Measurements from ENCODE around the gene BCAS3. TPM values are rescaled to one million over a fixed set of nuclear protein-coding genes. Genes with fewer than 3 reads are reported as not detected.

The BCAS3 gene
- total RNA-seq, 1 donor from 2014 or later: 38.1 TPM

DNA sequence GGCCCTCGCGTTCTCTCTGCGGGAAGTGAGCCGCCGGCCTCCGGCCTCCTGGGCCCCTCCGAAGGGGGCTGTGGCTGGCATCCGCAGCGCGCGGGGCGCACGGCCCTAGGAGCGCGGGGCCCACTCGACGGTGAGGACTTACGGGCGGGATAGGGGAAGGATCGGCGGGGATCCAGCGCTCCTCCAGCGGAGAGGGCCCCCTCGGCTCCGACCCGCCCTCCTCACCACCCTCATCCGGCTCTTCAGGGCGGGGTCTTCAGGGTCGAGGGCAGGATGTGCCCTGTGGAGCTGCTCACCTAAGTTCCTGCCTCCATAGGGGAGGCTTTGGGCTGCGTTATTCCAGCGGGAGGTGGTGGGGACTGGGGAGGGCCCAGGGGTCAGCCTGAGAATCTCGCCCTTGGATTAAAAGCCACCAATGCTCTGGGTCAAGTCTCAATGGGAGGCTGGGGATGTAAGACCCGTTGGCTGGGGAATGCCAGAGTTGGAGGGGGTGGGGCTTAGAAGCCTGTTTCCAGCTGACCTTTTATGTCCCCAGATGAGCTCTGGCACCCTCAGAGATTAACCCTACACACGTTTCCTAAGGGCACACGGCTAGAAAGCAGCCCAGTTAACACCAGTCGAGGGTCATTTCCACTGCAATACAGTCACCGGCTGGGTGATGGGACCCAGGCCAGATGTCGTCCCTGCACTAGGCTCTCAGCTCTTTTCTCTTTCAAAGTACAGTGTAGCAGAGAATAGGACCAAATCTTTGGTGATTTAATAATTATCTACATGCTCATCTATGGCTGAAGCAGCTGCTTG is 735.4 kb downstream of the BCAS3 start:
- H3K4me3 Mint-ChIP-seq (ENCODE audit: unreplicated experiment): peak overlapping the region; percentile 82
- no peaks in the 10 kb centered on the region for H3K9me3 Mint-ChIP-seq (ENCODE audit: unreplicated experiment)
- no peak for TF ChIP-seq CTCF (IDR thresholded peaks at IDR 0.05; ENCODE audit: unreplicated experiment)
- peaks cover 13% of the 10 kb centered on the region for H3K4me1 Mint-ChIP-seq (ENCODE audit: unreplicated experiment)
- DNase-seq (ENCODE audit: low spot score): no peak
- peak overlapping the region; percentile 48 for H3K27ac Mint-ChIP-seq (ENCODE audit: unreplicated experiment)
- peaks cover 16% of the 10 kb centered on the region for H3K27me3 Mint-ChIP-seq (ENCODE audit: unreplicated experiment)
- no peaks in the 10 kb centered on the region for H3K36me3 Mint-ChIP-seq (ENCODE audit: low read depth, unreplicated experiment)

DNA sequence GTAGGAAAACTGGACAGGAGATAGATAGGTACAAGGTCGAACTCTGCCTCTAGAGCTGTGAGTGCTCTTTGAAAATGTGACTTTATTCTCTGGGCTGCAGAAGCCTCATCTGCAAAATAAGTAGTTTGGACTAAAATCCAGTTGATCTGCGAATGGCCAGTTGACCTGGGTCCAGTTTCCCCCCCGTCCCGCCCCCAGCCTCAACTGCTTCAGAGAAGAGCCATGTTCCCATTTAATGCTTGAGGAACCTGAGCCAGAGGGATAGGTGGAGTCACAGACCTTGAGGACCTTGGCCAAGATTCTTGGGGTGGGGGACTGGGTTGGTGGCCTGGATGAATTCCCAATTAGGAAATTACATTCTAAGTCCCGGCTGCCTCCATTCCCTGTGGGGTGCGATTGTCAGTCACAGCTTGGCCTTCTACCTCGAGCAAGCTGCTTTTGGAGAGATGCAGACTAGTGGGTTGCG is 736.0 kb downstream of the BCAS3 start:
- peaks cover 14% of the 10 kb centered on the region for H3K27me3 Mint-ChIP-seq (ENCODE audit: unreplicated experiment)
- H3K9me3 Mint-ChIP-seq (ENCODE audit: unreplicated experiment): no peaks in the 10 kb centered on the region
- no peaks in the 10 kb centered on the region for H3K36me3 Mint-ChIP-seq (ENCODE audit: low read depth, unreplicated experiment)
- no peak for DNase-seq (ENCODE audit: low spot score)
- peak overlapping the region; percentile 82 for H3K4me3 Mint-ChIP-seq (ENCODE audit: unreplicated experiment)
- peaks cover 13% of the 10 kb centered on the region for H3K4me1 Mint-ChIP-seq (ENCODE audit: unreplicated experiment)
- TF ChIP-seq CTCF (IDR thresholded peaks at IDR 0.05; ENCODE audit: unreplicated experiment): no peak
- peak overlapping the region; percentile 48 for H3K27ac Mint-ChIP-seq (ENCODE audit: unreplicated experiment)

GRCh38 chr17:61414141-61414935 is 736.7 kb downstream of the BCAS3 start:
- no peak overlapping the region for H3K4me3 Mint-ChIP-seq (ENCODE audit: unreplicated experiment)
- H3K27ac Mint-ChIP-seq (ENCODE audit: unreplicated experiment): no peak overlapping the region
- no peak for DNase-seq (ENCODE audit: low spot score)
- peaks cover 14% of the 10 kb centered on the region for H3K27me3 Mint-ChIP-seq (ENCODE audit: unreplicated experiment)
- H3K9me3 Mint-ChIP-seq (ENCODE audit: unreplicated experiment): no peaks in the 10 kb centered on the region
- TF ChIP-seq CTCF (IDR thresholded peaks at IDR 0.05; ENCODE audit: unreplicated experiment): no peak
- no peaks in the 10 kb centered on the region for H3K36me3 Mint-ChIP-seq (ENCODE audit: low read depth, unreplicated experiment)
- H3K4me1 Mint-ChIP-seq (ENCODE audit: unreplicated experiment): peaks cover 13% of the 10 kb centered on the region

DNA sequence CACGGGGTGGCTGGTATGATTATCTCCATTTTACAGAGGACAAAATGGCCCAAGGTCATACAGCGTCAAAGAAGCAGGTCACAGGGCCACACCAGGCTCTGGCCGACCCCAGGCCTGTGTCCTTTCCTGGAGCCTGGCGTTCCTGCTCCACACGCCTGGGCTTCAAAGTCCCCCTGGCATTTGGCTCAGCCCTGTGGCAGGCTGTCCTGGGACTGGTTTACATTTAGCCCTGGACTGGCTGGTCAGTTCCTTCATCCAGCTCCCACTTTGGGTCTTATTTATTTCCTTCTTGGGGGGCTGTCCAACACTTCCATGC is 737.2 kb downstream of the BCAS3 start:
- no peaks in the 10 kb centered on the region for H3K9me3 Mint-ChIP-seq (ENCODE audit: unreplicated experiment)
- no peak for TF ChIP-seq CTCF (IDR thresholded peaks at IDR 0.05; ENCODE audit: unreplicated experiment)
- peaks cover 13% of the 10 kb centered on the region for H3K4me1 Mint-ChIP-seq (ENCODE audit: unreplicated experiment)
- no peak overlapping the region for H3K4me3 Mint-ChIP-seq (ENCODE audit: unreplicated experiment)
- no peaks in the 10 kb centered on the region for H3K36me3 Mint-ChIP-seq (ENCODE audit: low read depth, unreplicated experiment)
- no peak for DNase-seq (ENCODE audit: low spot score)
- H3K27me3 Mint-ChIP-seq (ENCODE audit: unreplicated experiment): peaks cover 14% of the 10 kb centered on the region
- H3K27ac Mint-ChIP-seq (ENCODE audit: unreplicated experiment): no peak overlapping the region
